GM18498 (cell line): ENCODE results near the gene NR2F2.
A peak's percentile ranks its signal among the peaks of the same experiment; 100 is the strongest.

Experiments
- ATAC-seq: cut with Tn5 transposase; IDR thresholded peaks from one replicate; pipeline ENCODE4 v1.9.1; 2021; ENCODE audit warnings: mild to moderate bottlenecking, moderate library complexity; ENCODE audit not compliant: unreplicated experiment

NR2F2 gene

DNA sequence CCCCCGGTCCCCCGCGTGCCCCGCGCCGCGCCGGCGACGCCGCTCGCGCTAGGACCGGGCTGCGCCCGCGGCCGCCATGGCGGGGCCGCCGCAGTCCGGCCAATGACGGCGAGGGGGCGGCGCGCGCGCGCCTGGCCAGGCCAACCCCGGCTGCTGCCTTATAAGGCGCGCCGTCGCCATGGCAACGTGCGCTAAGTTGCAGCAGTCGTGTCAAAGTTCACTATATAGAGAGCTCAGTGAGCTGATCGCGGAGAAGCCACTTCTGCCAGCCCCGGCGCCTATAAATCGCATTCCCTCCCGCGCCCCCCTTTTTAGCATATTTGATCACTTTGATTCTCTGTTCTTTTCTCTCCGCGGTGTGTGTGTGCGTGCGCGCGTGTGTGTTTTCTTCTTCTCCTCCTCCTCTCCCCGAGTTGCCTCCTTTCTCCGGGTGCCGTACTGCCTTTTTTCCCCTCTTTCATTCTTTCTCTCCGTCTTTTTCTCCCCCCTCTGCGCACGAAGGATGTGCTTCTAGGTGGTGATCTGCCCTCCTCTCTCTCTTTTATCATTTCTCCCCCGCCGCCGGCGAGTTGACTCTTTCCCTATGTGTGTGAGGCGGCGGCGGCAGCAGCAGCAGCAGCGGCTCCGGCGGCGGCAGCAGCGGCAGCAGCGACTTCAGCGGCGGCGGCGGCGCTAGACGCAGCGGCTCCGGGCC is at the start of gene NR2F2:
Gene NR2F2 (plus strand): TSS at position 251 of the 694 bp plus-strand sequence. CDS start 1,406 bp downstream, outside the sequence.
- ATAC-seq = peak; percentile 68

- ATAC-seq = no peak
These were observed 45.2 kb upstream of the NR2F2 start for GRCh38 chr15:96285305-96285704.

DNA sequence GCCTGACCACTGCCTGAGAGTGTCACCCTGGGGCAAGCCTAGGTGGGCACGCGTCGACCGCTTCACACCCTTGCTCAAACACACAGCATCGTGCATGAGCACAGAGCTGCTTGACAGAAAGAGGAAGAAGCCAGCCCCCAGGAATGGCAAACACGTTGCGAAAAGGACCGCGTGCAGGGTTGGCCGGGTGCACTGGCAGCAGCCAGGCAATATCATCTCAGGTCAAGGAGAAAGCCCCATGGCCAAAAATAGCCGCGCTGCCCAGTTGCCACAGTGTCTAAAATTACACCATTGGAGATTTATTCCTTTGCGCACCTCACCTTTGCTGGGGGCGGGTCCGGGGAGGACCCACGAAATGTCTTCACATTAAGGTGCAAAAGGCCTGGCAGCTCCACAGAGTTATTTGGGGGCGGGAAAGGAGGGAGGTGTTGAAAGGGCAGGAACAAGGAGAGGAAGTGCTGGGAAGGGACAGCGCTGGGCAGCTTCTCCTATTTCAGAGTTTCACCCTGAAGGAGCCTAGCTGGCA is 44.7 kb upstream of the NR2F2 start:
- no peak for ATAC-seq

DNA sequence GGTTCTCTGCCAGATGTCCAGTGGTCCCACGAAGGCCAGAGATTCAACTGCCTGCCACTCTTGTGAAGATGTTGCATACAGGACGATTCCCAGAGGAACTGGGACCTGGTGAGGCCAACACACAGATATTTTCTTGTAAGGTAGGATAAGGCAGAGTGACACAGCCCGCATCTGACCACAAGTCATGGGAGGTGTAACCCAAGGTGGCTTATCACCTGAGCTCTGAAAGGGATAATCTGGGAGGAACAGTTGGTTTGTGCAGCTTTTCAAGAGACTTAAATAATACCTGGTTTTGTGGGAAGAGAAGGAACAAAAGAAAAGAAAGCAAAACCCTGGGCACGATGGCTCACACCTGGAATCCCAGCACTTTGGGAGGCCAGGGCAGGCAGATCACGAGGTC is 39.8 kb upstream of the NR2F2 start:
- ATAC-seq = no peak

DNA sequence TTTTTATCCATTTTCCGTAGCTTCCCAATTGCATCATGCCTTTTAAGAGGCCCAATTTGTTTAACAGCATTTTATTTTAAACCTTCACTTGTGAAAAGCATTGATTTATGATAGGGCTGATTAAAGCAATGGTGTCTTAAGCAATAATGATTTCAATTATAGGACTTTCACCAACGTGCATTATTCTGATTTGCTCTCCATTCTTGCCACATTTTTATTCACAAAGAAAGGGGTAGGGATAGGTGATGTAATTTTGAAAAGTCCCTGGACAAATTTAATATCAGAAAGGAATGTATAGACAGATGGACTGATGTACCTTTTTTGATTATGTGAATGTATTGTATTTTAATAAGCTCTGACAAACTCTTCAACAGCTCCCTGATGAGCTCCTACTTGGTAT is 37.9 kb upstream of the NR2F2 start:
- no peak for ATAC-seq

DNA sequence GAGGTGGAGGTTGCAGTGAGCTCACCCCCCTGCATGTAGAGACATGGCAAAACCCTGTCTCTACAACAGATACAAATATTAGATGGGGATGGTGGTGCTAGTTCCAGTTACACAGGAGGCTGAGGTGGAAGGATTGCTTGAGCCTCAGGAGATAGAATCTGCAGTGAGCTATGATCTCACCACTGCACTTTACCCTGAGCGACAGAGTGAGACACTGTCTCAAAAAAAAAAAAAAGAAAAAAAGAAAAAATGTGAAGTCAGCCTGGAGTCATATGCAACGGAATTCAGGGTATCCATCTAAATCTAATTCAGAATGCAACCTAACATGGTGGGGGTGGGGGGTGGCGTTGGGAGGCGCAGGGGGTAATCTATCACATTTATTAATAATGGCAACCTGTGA is 37.1 kb upstream of the NR2F2 start:
- no peak for ATAC-seq

DNA sequence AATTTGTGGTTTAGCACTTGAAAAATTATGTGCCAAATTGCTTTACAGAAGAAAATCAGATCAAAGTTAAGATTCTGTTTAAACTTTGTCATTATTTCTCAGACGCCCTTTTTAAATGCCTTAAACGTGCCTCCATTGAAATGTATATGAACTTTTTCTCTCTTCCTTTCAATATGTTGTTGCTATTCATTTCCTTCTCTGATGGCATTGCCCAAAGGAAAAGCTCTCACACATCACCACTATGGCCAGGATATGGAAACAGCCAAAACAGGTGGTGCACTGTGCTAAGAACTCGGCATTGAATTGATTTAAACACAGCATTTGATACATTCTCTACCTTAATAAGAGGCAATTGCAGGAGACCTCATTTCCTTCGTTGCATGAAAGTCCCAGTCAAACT is 35.7 kb upstream of the NR2F2 start:
- ATAC-seq = no peak

- no peak for ATAC-seq
These were observed 34.2 kb upstream of the NR2F2 start for GRCh38 chr15:96296264-96296663.

GRCh38 chr15:96297783-96298182 is 32.7 kb upstream of the NR2F2 start:
- ATAC-seq = no peak

DNA sequence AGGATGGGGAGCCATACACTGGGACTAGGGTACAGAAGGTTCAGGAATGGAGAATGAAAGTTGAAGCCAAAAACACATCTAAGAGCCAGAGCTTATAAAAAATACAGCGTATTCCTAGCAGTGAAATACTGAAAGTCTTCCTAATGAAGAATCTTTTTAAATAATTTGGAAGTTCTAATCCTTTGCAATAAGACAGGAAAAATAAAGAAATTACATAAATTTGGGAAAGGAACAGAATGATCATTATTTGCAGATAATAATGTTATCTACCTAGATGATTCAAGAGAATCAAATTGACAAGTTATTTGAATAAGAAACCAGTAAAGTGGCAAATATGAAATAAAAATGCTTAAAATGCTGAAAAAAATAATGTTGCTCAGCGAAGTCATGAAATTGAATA is 32.3 kb upstream of the NR2F2 start:
- ATAC-seq = no peak

GRCh38 chr15:96300836-96301235 is 29.7 kb upstream of the NR2F2 start:
- no peak for ATAC-seq

GRCh38 chr15:96303503-96304056 is 26.9 kb upstream of the NR2F2 start:
- ATAC-seq = no peak

GRCh38 chr15:96304839-96305238 is 25.7 kb upstream of the NR2F2 start:
- ATAC-seq = no peak

DNA sequence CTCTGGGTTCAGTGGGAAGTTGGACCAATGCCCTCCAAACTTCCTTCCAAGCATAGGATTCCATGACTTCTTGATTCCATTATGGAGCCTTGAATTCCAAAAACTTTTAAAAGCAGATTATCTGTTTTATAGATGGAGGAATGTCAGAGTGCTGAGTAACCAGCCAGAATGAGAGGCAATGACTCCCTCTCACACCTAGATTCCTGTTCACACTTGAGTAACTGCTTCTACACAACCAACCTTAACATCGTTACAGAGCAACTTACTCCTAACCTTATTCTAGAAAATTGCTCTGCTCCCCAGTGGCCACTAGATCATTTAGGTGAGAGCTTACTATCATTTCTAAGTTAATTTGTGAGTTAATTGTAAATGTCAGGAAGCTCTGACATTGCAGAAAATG is 24.2 kb upstream of the NR2F2 start:
- no peak for ATAC-seq

DNA sequence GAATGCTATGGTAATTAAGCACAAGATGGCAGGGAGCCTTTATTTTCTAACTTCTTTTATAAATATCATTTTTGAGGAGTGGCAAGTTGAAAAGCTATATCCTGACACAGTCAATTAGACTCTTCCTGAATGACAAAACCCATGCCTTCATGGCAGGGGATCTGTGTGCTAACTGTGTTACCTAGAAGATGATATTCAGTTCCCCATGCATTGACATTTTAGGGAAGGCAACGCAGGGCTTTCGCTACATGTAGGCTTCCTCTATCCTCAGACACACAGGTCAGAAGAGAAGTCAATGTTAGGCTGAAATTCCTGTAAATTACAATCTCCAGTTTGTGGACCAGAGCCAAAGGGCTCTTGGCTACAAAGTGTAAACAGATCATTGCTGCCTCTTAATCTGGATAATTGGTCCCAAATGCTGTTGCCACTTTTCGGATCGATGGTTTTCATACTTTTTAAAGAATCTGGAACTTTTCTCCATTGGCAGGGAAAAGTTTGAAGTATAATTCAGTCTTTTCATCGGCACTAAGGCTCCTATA is 22.6 kb upstream of the NR2F2 start:
- ATAC-seq = no peak

DNA sequence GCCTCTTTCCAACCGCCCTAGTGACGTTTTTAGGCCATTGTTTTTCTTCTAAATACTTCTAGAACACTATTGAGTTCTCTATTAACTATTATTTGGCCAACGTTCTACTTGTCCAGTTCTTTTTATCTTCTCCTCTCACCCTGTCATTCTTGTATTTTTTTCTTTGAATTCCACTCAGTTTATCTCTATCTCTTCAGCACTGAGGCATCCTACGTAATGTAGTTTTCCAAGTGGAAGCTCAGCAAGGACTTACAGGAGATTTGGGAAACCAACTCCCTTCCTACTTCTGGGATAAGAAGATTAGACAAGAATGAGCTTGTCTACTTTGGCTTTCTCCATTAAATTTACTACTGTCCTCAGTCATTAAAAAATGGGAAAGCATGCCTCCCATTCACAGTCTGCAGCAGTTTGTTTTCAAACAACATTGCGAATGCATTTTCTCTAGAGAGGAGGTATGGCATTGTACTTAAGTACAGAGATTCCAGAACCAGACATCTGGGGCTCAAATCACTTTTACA is 21.3 kb upstream of the NR2F2 start:
- ATAC-seq = no peak

- no peak for ATAC-seq
These were observed 19.1 kb upstream of the NR2F2 start for GRCh38 chr15:96311256-96311955.

DNA sequence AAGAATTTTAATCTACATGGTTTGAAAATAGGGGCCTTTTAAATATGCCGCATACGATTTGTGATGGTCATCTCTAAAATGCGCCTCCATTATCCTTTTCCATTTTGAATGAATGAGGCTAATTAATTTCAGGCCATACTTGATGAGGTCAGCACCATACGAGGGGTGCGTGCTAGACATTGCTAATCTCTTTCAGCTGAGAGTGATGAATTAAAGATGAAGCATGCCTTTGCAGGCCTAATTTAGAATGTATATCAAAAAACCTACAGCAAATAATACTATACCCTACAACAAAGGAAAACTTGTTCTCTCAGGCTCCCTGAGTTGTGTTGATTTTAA is 18.6 kb upstream of the NR2F2 start:
- ATAC-seq = no peak

GRCh38 chr15:96312641-96313335 is 17.7 kb upstream of the NR2F2 start:
- no peak for ATAC-seq

DNA sequence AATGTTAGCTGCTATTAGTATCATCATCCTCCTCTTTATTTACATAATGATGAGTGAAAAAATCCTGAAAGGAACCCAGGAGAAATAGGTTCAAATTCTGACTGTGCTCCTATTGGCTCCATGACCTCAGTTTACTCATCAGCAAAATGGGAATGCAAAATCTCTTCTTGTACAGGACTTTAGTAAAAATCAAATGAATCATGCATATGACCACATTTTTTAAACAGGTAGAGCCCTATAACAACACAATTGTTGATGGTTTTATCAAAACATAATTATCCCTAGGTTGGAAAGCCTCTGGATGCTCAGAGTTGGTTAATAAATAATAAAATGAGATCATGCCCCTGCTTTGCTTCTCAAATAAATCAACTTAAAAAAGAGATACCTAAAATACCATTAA is 16.0 kb upstream of the NR2F2 start:
- ATAC-seq = no peak

DNA sequence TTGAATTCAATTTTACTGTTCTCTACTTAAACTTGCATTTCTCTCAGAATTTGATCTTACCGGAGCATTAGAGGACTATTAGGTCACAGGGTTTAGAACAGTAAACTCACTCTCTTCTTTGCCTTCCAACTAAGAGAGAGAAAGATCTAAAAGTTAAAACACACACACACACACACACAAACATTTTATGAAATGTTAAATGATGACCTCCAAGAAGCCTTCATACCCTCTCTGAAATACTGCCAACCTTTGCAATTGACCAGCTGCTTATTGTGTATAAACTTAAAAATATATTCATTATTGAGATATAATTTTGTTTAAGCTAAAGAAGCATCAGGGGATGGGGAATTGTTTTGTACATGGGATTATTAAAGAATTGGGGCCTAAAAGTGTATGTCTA is 15.5 kb upstream of the NR2F2 start:
- no peak for ATAC-seq
